HG03103 (cell line): ENCODE measurements around the gene TCEAL7.
A peak's percentile ranks its signal among the peaks of the same experiment; 100 is the strongest.
"Not testable (repeated sequence)": the region's sequence is repeated elsewhere in the genome, so short reads cannot be mapped to it uniquely, and the experiment has no call there.

Source experiments
- ATAC-seq: cut with Tn5 transposase; IDR thresholded peaks from one replicate; pipeline ENCODE4 v1.9.1; 2021; ENCODE audit warnings: low read depth; ENCODE audit not compliant: unreplicated experiment

TCEAL7 gene

GRCh38 chrX:103329991-103330390 lies at the start of gene TCEAL7:
Gene TCEAL7, plus strand, starts transcription at chrX:103330239. Its CDS starts 1,165 bp downstream, at chrX:103331404.
- ATAC-seq: no peak

GRCh38 chrX:103293118-103293517 lies 36.9 kb upstream of the TCEAL7 start:
- ATAC-seq: no peak

- ATAC-seq: no peak
Measured at GRCh38 chrX:103304705-103305104, 25.3 kb upstream of the TCEAL7 start.

- ATAC-seq: not testable (repeated sequence)
Measured at GRCh38 chrX:103305666-103306065, 24.4 kb upstream of the TCEAL7 start.

GRCh38 chrX:103309860-103310554 lies 20.0 kb upstream of the TCEAL7 start:
- ATAC-seq: no peak

GRCh38 chrX:103310555-103311398 lies 19.3 kb upstream of the TCEAL7 start, which contains the start of gene BEX2:
Gene BEX2, minus strand, starts transcription at chrX:103310990. Its CDS starts 1,014 bp downstream, at chrX:103309976.
- ATAC-seq: peak; percentile 98

GRCh38 chrX:103311399-103311780 lies 18.6 kb upstream of the TCEAL7 start:
- ATAC-seq: no peak

- ATAC-seq: no peak
Measured at GRCh38 chrX:103330681-103331288, 746 bp downstream of the TCEAL7 start.

GRCh38 chrX:103338663-103339062 lies 8.6 kb downstream of the TCEAL7 start:
- ATAC-seq: no peak

GRCh38 chrX:103343105-103343504 lies 13.1 kb downstream of the TCEAL7 start:
- peak; percentile 61 for ATAC-seq

GRCh38 chrX:103344606-103345005 lies 14.6 kb downstream of the TCEAL7 start:
- ATAC-seq: no peak

- no peak for ATAC-seq
Measured at GRCh38 chrX:103347682-103348397, 17.8 kb downstream of the TCEAL7 start.

- no peak for ATAC-seq
Measured at GRCh38 chrX:103356130-103356798, 26.2 kb downstream of the TCEAL7 start, which contains the start of gene TCEAL9. Gene TCEAL9, plus strand, starts transcription at chrX:103356506. Its CDS starts 1,179 bp downstream, at chrX:103357685.

GRCh38 chrX:103356858-103357257 lies 26.8 kb downstream of the TCEAL7 start:
- no peak for ATAC-seq

GRCh38 chrX:103357871-103358270 lies 27.8 kb downstream of the TCEAL7 start:
- no peak for ATAC-seq

- ATAC-seq: not testable (repeated sequence)
Measured at GRCh38 chrX:103359605-103360004, 29.6 kb downstream of the TCEAL7 start.

GRCh38 chrX:103360092-103360491 lies 30.1 kb downstream of the TCEAL7 start:
- no peak for ATAC-seq

- ATAC-seq: no peak
Measured at GRCh38 chrX:103360916-103361315, 30.9 kb downstream of the TCEAL7 start.

GRCh38 chrX:103361798-103362197 lies 31.8 kb downstream of the TCEAL7 start:
- ATAC-seq: no peak

GRCh38 chrX:103362474-103362873 lies 32.4 kb downstream of the TCEAL7 start:
- ATAC-seq: no peak
